DOHH2 (cell line): ENCODE data around the gene PHC3.

Experiments
- EZH2phosphoT487 ChIP-seq: fragments of 200-600 bp; sonication (generic); IDR thresholded peaks from 2 replicates; pipeline ENCODE4 v1.6.1; 2017; ENCODE audit warnings: borderline replicate concordance, mild to moderate bottlenecking, antibody characterized with exemption, low read length, moderate library complexity, mixed read lengths
- TF ChIP-seq, protein P1 (sequence below): fragments of 200-600 bp; sonication (generic); IDR thresholded peaks from one replicate; pipeline ENCODE4 v1.5.1; 2014; ENCODE audit warnings: antibody characterized with exemption, mild to moderate bottlenecking, low read depth, low read length; ENCODE audit not compliant: poor library complexity, severe bottlenecking

DNA sequence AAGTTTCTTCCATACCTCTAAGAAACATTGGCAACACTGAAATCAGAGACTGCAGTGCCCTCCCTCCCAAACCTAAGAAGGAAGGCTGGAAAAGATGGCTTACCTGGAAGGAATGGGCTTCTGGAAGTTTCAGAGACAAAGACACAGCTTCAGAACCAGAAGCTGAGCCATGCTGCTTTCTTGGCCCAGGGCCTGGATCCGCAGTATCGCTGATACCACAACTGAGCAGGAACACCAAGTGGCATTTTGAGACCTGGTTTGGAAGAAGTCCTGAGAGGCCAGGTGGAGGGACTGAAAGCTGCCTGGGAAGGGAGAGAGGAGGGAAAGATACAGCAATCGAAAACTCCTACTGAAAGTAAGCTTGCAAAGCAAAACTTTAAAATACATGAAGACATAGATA, 124.0 kb downstream of the PHC3 start:
- TF ChIP-seq, protein P1, sequence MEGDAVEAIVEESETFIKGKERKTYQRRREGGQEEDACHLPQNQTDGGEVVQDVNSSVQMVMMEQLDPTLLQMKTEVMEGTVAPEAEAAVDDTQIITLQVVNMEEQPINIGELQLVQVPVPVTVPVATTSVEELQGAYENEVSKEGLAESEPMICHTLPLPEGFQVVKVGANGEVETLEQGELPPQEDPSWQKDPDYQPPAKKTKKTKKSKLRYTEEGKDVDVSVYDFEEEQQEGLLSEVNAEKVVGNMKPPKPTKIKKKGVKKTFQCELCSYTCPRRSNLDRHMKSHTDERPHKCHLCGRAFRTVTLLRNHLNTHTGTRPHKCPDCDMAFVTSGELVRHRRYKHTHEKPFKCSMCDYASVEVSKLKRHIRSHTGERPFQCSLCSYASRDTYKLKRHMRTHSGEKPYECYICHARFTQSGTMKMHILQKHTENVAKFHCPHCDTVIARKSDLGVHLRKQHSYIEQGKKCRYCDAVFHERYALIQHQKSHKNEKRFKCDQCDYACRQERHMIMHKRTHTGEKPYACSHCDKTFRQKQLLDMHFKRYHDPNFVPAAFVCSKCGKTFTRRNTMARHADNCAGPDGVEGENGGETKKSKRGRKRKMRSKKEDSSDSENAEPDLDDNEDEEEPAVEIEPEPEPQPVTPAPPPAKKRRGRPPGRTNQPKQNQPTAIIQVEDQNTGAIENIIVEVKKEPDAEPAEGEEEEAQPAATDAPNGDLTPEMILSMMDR = no peak
- TF ChIP-seq EZH2phosphoT487 = no peak
